ENCODE measurements around the gene NUDCD2. TPM values are rescaled to one million over a fixed set of nuclear protein-coding genes. Genes with fewer than 3 reads are reported as not detected.

Gene NUDCD2
- total RNA-seq, 1 donor from 2014 or later: 15.9 TPM

Other genes with a start within 250 kb of the NUDCD2 start
- 185 and 214 TPM in 2 replicates for gene CCNG1, start 22.5 kb downstream of the NUDCD2 start, total RNA-seq
- 3.2 and 4.0 TPM in 2 replicates for gene HMMR, start 530 bp upstream of the NUDCD2 start, total RNA-seq
- gene MAT2B, start 45.5 kb upstream of the NUDCD2 start, total RNA-seq: 38.7 and 41.0 TPM in 2 replicates